HG03066 (cell line): ENCODE results near the gene HAPLN2.

Experiments
- ATAC-seq: cut with Tn5 transposase; IDR thresholded peaks from one replicate; pipeline ENCODE4 v1.9.1; 2021; ENCODE audit warnings: low read depth; ENCODE audit not compliant: unreplicated experiment

Gene HAPLN2

GRCh38 chr1:156659661-156659987 lies 40.4 kb downstream of the HAPLN2 start:
- ATAC-seq = no peak

- peak; percentile 48 for ATAC-seq
These were observed 41.0 kb downstream of the HAPLN2 start for GRCh38 chr1:156659988-156660751.

GRCh38 chr1:156660752-156661112 lies 41.5 kb downstream of the HAPLN2 start:
- ATAC-seq = no peak

GRCh38 chr1:156662005-156662799 lies 43.0 kb downstream of the HAPLN2 start:
- no peak for ATAC-seq

GRCh38 chr1:156662800-156663055 lies 43.5 kb downstream of the HAPLN2 start:
- no peak for ATAC-seq

GRCh38 chr1:156663178-156663577 lies 44.0 kb downstream of the HAPLN2 start:
- ATAC-seq = no peak

GRCh38 chr1:156664046-156664766 lies 45.0 kb downstream of the HAPLN2 start:
- ATAC-seq = no peak

- ATAC-seq = no peak
These were observed 45.7 kb downstream of the HAPLN2 start for GRCh38 chr1:156664767-156665411.

- no peak for ATAC-seq
These were observed 46.3 kb downstream of the HAPLN2 start for GRCh38 chr1:156665539-156665938.

- ATAC-seq = no peak
These were observed 47.8 kb downstream of the HAPLN2 start for GRCh38 chr1:156666862-156667609.

- no peak for ATAC-seq
These were observed 48.4 kb downstream of the HAPLN2 start for GRCh38 chr1:156667610-156667967.

- no peak for ATAC-seq
These were observed 48.9 kb downstream of the HAPLN2 start for GRCh38 chr1:156667968-156668709.

- no peak for ATAC-seq
These were observed 49.8 kb downstream of the HAPLN2 start for GRCh38 chr1:156668801-156669637.

GRCh38 chr1:156669794-156670193 lies 50.6 kb downstream of the HAPLN2 start:
- ATAC-seq = no peak

- ATAC-seq = no peak
These were observed 51.1 kb downstream of the HAPLN2 start for GRCh38 chr1:156670359-156670758.

GRCh38 chr1:156670791-156671190 lies 51.6 kb downstream of the HAPLN2 start:
- ATAC-seq = no peak

GRCh38 chr1:156671804-156672203 lies 52.6 kb downstream of the HAPLN2 start:
- ATAC-seq = no peak

- no peak for ATAC-seq
These were observed 54.3 kb downstream of the HAPLN2 start for GRCh38 chr1:156673387-156674121.
